Endothelial cell (in vitro differentiated cells): ENCODE results near the gene CAMTA1. TPM values are rescaled to one million over a fixed set of nuclear protein-coding genes. Genes with fewer than 3 reads are reported as not detected.

Source experiments
- DNase-seq: peaks from one replicate; pipeline ENCODE4 v3.0.0; 2021; ENCODE audit warnings: low spot score
- H3K27ac Mint-ChIP-seq: one replicate; pipeline ENCODE4 v1.8.0; 2021; ENCODE audit warnings: mixed read lengths, inconsistent platforms; ENCODE audit not compliant: unreplicated experiment
- H3K27me3 Mint-ChIP-seq: one replicate; pipeline ENCODE4 v1.8.0; 2021; ENCODE audit warnings: mild to moderate bottlenecking, moderate library complexity, mixed read lengths, inconsistent platforms; ENCODE audit not compliant: unreplicated experiment
- H3K36me3 Mint-ChIP-seq: one replicate; pipeline ENCODE4 v1.8.0; 2021; ENCODE audit warnings: mild to moderate bottlenecking, low read depth, mixed read lengths, inconsistent platforms; ENCODE audit not compliant: unreplicated experiment
- H3K4me1 Mint-ChIP-seq: one replicate; pipeline ENCODE4 v1.8.0; 2021; ENCODE audit warnings: mild to moderate bottlenecking, mixed read lengths, inconsistent platforms; ENCODE audit not compliant: unreplicated experiment
- H3K4me3 Mint-ChIP-seq: one replicate; pipeline ENCODE4 v1.8.0; 2021; ENCODE audit warnings: mild to moderate bottlenecking, mixed read lengths, inconsistent platforms; ENCODE audit not compliant: unreplicated experiment
- H3K9me3 Mint-ChIP-seq: one replicate; pipeline ENCODE4 v1.8.0; 2021; ENCODE audit warnings: mixed read lengths, inconsistent platforms; ENCODE audit not compliant: unreplicated experiment
- total RNA-seq: library from RNA; stranded (reverse); fragmentation: NEBNext Ultra II Directional; extraction: Animal tissue kit (Norgen Biotek cat#: 25700); gene quantifications from one replicate; pipeline ENCODE4 v1.2.1, GENCODE V29; 2021; ENCODE audit not compliant: unreplicated experiment
- TF ChIP-seq, protein P1 (sequence below): fragments of 200-600 bp; sonication (generic); IDR thresholded peaks from one replicate; pipeline ENCODE4 v1.5.0; 2021; ENCODE audit warnings: antibody characterized with exemption; ENCODE audit not compliant: unreplicated experiment

CAMTA1 gene
- total RNA-seq, 1 donor from 2014 or later: 87.3 TPM

DNA sequence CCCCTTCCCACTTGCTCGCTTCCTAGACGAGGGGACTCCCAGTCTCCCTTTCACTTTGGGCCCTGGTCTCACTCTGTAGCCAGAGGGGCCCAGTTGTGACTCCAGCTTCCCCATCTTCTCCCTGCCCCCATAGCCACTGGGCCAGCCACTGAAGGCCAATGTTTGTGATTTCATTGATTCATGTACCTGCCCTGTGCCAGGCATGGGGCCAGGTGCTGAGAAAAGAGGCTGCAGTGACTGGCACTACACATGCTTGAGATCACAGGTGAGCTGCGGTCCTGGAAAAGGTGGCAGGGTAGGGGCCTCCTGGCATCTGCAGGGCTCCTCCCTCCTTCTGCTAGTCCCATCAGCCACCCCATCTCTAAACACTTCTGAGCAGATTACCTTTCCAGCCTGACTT lies 640.5 kb downstream of the CAMTA1 start:
- peaks cover 13% of the 10 kb centered on the region for H3K4me1 Mint-ChIP-seq
- H3K27ac Mint-ChIP-seq: no peak overlapping the region

DNA sequence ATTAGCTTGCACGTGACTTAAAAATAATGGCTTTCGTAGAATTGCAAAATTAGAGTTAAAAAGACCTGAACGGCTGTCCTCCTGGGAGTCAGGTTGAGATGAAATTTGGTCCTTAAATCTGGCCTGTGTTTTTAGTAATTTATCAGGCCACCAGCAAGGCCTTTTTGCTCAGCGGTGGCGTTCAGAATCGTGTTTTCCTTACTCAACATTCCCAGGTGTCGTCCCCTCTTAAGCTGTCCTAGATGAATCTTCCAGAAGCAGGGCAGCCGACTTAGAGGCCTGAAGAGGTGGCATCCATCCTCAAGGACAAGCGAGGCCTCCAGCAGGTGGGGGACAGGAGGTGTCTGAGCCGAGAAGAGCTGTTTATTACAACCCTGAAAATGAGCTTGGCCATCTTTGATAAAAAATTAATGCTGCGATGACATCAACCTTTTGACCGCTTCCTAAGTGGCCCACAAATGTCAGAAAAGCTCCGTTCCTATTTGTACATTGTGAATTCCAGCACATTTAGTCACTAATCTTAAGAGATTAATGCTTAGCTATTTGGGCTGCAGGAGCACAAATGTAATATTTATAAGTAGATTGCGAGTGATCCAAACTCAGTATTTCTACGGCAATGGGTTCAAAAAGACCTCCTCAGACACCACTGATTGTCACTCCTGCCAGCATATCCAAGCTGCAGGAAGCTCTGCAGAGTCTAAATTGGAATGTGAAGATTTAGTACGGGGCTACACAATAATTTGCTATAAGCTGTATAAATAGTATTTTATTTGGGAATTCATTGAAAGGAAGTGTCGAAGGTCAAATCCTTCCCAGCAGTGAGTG lies 641.7 kb downstream of the CAMTA1 start:
- peaks cover 3% of the 10 kb centered on the region for H3K36me3 Mint-ChIP-seq
- H3K4me1 Mint-ChIP-seq: peaks cover 13% of the 10 kb centered on the region
- TF ChIP-seq, protein P1, sequence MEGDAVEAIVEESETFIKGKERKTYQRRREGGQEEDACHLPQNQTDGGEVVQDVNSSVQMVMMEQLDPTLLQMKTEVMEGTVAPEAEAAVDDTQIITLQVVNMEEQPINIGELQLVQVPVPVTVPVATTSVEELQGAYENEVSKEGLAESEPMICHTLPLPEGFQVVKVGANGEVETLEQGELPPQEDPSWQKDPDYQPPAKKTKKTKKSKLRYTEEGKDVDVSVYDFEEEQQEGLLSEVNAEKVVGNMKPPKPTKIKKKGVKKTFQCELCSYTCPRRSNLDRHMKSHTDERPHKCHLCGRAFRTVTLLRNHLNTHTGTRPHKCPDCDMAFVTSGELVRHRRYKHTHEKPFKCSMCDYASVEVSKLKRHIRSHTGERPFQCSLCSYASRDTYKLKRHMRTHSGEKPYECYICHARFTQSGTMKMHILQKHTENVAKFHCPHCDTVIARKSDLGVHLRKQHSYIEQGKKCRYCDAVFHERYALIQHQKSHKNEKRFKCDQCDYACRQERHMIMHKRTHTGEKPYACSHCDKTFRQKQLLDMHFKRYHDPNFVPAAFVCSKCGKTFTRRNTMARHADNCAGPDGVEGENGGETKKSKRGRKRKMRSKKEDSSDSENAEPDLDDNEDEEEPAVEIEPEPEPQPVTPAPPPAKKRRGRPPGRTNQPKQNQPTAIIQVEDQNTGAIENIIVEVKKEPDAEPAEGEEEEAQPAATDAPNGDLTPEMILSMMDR: no peak
- H3K27ac Mint-ChIP-seq: no peak overlapping the region
- H3K4me3 Mint-ChIP-seq: no peak overlapping the region
- no peak for DNase-seq
- H3K27me3 Mint-ChIP-seq: peaks cover 3% of the 10 kb centered on the region
- H3K9me3 Mint-ChIP-seq: no peaks in the 10 kb centered on the region

More for the DNA sequence above, 640.5 kb downstream of the CAMTA1 start:
- TF ChIP-seq, protein P1: no peak
- DNase-seq: no peak
- Mint-ChIP-seq H3K4me3 (no peak overlapping the region), H3K27me3 (peaks cover 3% of the 10 kb centered on the region), H3K9me3 (no peaks in the 10 kb centered on the region), H3K36me3 (peaks cover 3% of the 10 kb centered on the region)

DNA sequence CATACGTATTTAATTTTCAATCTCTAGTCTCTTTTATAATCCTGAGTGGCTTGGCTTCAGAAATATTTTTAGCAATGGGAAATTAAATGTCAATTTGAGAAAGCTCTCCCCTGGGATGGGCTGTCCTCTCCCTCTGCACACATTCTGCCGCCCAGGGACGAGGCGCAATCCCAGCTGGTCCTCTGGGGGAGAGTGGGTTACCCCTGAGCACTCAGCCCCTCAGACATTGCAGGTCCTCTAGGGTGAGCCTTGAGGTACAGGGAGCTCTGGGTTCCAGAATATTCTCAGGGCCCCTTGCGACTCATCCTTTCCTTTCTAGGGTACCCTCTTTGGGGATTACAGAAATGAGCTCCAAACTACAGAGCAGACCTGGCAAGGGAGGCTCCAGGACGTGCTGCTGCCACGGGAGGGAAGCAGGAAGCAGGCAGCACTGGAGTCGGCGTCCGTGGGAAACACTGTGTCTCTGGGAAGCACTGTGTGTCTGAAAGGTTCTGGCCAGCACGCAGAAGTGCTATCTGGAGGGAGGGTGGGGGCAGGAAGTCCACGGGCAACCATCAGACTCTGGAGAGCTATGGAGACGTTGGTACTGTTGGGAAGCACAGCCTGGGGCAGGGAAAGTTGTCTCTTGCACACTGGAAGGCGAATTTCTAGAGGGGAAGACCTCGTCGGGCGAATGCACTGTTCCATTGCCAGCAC lies 642.5 kb downstream of the CAMTA1 start:
- Mint-ChIP-seq H3K27ac (no peak overlapping the region), H3K27me3 (peaks cover 7% of the 10 kb centered on the region), H3K4me3 (no peak overlapping the region), H3K36me3 (peaks cover 3% of the 10 kb centered on the region), H3K4me1 (peaks cover 13% of the 10 kb centered on the region), H3K9me3 (no peaks in the 10 kb centered on the region)
- TF ChIP-seq, protein P1: no peak
- peak; percentile 22 for DNase-seq

DNA sequence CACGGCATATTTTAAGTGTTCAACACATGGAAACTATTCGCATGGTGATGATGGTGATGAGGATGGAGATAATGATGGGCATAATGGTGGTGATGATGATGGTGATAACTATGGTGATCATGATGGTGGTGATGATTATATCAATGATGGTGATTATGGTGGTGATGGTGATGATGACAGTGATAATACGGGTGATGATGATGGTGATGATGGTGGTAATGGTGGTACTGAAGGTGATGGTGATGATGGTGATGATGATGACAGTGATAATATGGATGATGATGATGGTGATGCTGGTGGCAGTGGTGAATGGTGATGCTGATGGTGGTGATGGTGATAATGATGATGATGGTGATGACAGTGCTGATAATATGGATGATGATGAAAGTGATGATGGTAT lies 644.0 kb downstream of the CAMTA1 start:
- no peaks in the 10 kb centered on the region for H3K9me3 Mint-ChIP-seq
- no peak for DNase-seq
- no peaks in the 10 kb centered on the region for H3K36me3 Mint-ChIP-seq
- H3K4me3 Mint-ChIP-seq: no peak overlapping the region
- no peak overlapping the region for H3K27ac Mint-ChIP-seq
- peaks cover 3% of the 10 kb centered on the region for H3K27me3 Mint-ChIP-seq
- TF ChIP-seq, protein P1: no peak
- peaks cover 13% of the 10 kb centered on the region for H3K4me1 Mint-ChIP-seq
